Endothelial cell of umbilical vein (primary cell): ENCODE data around the gene UNC5B. TPM values are rescaled to one million over a fixed set of nuclear protein-coding genes. Genes with fewer than 3 reads are reported as not detected.
"Not testable (repeated sequence)": the region's sequence is repeated elsewhere in the genome, so short reads cannot be mapped to it uniquely, and the experiment has no call there.

ENCODE experiments used
- BruUV-seq: library from RNA; stranded (reverse); fragments of 400-500 nt; replicated peaks from 2 replicates; lab custom pipeline; 2021; lab: Mats Ljungman, UMichigan
- CTCF ChIA-PET: fragments of 300-600, 350-600 bp; sonication (Branson Sonifier 250); formaldehyde crosslinking; loops from one replicate; lab custom pipeline; 2021; ENCODE audit warnings: antibody characterized with exemption, inconsistent platforms; lab: Charles Lee
- POLR2A ChIA-PET: fragments of 300-600, 350-600 bp; sonication (Branson Sonifier 250); formaldehyde crosslinking; loops from one replicate; lab custom pipeline; 2021; ENCODE audit warnings: antibody characterized with exemption, inconsistent platforms; lab: Charles Lee
- DNase-seq: peaks from one replicate; pipeline ENCODE4 v3.0.0-alpha.2; 2011; ENCODE audit warnings: low read depth, low spot score
- FAIRE-seq: peaks from 2 replicates; lab custom pipeline; 2011; peaks lifted over from hg19 to GRCh38; lab: Jason Lieb, UNC
- H2AFZ ChIP-seq: 2 replicates; pipeline ENCODE4 v1.6.0; 2012; ENCODE audit warnings: low read depth, low read length, control low read depth, inconsistent platforms
- H3K27ac ChIP-seq: 2 replicates; pipeline ENCODE4 v1.5.1; 2011; ENCODE audit warnings: low read depth, mild to moderate bottlenecking, control low read depth, low read length, moderate library complexity; ENCODE audit not compliant: insufficient read depth
- H3K27me3 ChIP-seq, 2 experiments: 2 replicates each; pipeline versions ENCODE4 v1.6.0 to v1.6.1; 2011; ENCODE audit warnings: low read length in 2 of 2, mixed read lengths in 1 of 2; ENCODE audit not compliant: control insufficient read depth in 2 of 2, insufficient read depth in 2 of 2
- H3K36me3 ChIP-seq, 2 experiments: 2 replicates in 1 of 2; 3 replicates in 1 of 2; pipeline ENCODE4 v1.5.1; 2011; ENCODE audit warnings: low read length in 2 of 2, mild to moderate bottlenecking in 1 of 2, moderate library complexity in 1 of 2; ENCODE audit not compliant: control insufficient read depth in 2 of 2, insufficient read depth in 2 of 2; ENCODE audit errors: extremely low read depth in 1 of 2
- H3K4me1 ChIP-seq: 3 replicates; pipeline ENCODE4 v1.5.1; 2011; ENCODE audit warnings: mild to moderate bottlenecking, low read length; ENCODE audit not compliant: control insufficient read depth, insufficient read depth; ENCODE audit errors: extremely low read depth
- H3K4me2 ChIP-seq: 2 replicates; pipeline ENCODE4 v1.6.1; 2011; ENCODE audit warnings: low read length, control low read depth, mixed read lengths; ENCODE audit not compliant: insufficient read depth
- H3K4me3 ChIP-seq, 3 experiments: fragments of 200-600 bp in 1 of 3; sonication (generic), shearing (Covaris generic) in 1 of 3; replicated peaks in 1 of 3; 2 replicates each; pipeline ENCODE4 v1.5.1; 2011 to 2016; ENCODE audit warnings: control low read depth in 3 of 3, low read length in 3 of 3, mild to moderate bottlenecking in 2 of 3, inconsistent platforms in 1 of 3, low read depth in 1 of 3, moderate library complexity in 1 of 3; ENCODE audit not compliant: insufficient read depth in 1 of 3
- H3K79me2 ChIP-seq: 2 replicates; pipeline ENCODE4 v1.6.0; 2012; ENCODE audit warnings: low read length, inconsistent platforms; ENCODE audit not compliant: control insufficient read depth, insufficient read depth
- H3K9ac ChIP-seq: replicated peaks from 2 replicates; pipeline ENCODE3; 2011; ENCODE audit warnings: low read length, control low read depth; ENCODE audit not compliant: insufficient read depth; ENCODE audit errors: extremely low read depth
- H3K9me1 ChIP-seq: replicated peaks from 3 replicates; pipeline ENCODE4 v1.6.0; 2011; ENCODE audit warnings: mild to moderate bottlenecking, low read length; ENCODE audit not compliant: control insufficient read depth, insufficient read depth; ENCODE audit errors: extremely low read depth
- H3K9me3 ChIP-seq: replicated peaks from 2 replicates; pipeline ENCODE4 v1.5.1; 2012; ENCODE audit warnings: low read length, inconsistent platforms; ENCODE audit not compliant: control insufficient read depth, insufficient read depth
- H4K20me1 ChIP-seq: replicated peaks from 2 replicates; pipeline ENCODE3; 2011; ENCODE audit warnings: mild to moderate bottlenecking, low read length; ENCODE audit not compliant: control insufficient read depth, insufficient read depth; ENCODE audit errors: extremely low read depth
- EZH2 ChIP-seq: IDR thresholded peaks from 2 replicates; pipeline ENCODE4 v1.6.1; 2012; ENCODE audit warnings: borderline replicate concordance, low read depth, mild to moderate bottlenecking, moderate library complexity, low read length, inconsistent platforms; ENCODE audit not compliant: severe bottlenecking
- FOS ChIP-seq: IDR thresholded peaks from 2 replicates; pipeline ENCODE4 v1.6.1; 2011; ENCODE audit warnings: mild to moderate bottlenecking, low read length, moderate library complexity, borderline replicate concordance; ENCODE audit not compliant: insufficient read depth
- GATA2 ChIP-seq: IDR thresholded peaks from 2 replicates; pipeline ENCODE4 v1.7.0; 2011; ENCODE audit warnings: low read depth, mild to moderate bottlenecking, moderate library complexity, mixed read lengths, low read length; ENCODE audit not compliant: insufficient read length, insufficient read depth
- JUN ChIP-seq: IDR thresholded peaks from 2 replicates; pipeline ENCODE4 v1.6.1; 2011; ENCODE audit warnings: borderline replicate concordance, low read depth; ENCODE audit not compliant: insufficient read length, insufficient read depth
- MYC ChIP-seq: IDR thresholded peaks from one replicate; pipeline ENCODE4 v1.6.1; 2011; ENCODE audit warnings: mild to moderate bottlenecking, low read depth, low read length
- POLR2A ChIP-seq: IDR thresholded peaks from 2 replicates; pipeline ENCODE4 v1.6.1; 2012; ENCODE audit warnings: low read depth, mild to moderate bottlenecking, control low read depth, low read length
- POLR2AphosphoS5 ChIP-seq: IDR thresholded peaks from 2 replicates; pipeline ENCODE4 v1.6.1; 2012; ENCODE audit warnings: low read depth, mild to moderate bottlenecking, control low read depth, low read length, moderate library complexity; ENCODE audit not compliant: insufficient read depth
- dilution Hi-C: fragments of 300-500 bp; cut with MboI; formaldehyde crosslinking; loops from one replicate; pipeline ENCODE4 v1.15.0; 2019; ENCODE audit warnings: low sequenced_read_pairs; ENCODE audit not compliant: extremely low pct_ligation_motif_present
- intact Hi-C: fragments of 100-400 bp; cut with micrococcal nuclease; formaldehyde crosslinking; loops from one replicate; pipeline ENCODE4 v1.10.0; 2022
- polyA plus RNA-seq, 4 experiments: library from polyadenylated mRNA; depleted of rRNA in 3 of 4; stranded (reverse) in 3 of 4; unstranded in 1 of 4; fragments of >200 nt; gene quantifications; 2 replicates each; pipeline versions ENCODE4 v1.2.1 to v1.2.3, GENCODE V29; 2011 to 2012; ENCODE audit warnings: missing spikeins in 1 of 4
- total RNA-seq: library from RNA; stranded (reverse); gene quantifications from 2 replicates; pipeline ENCODE4 v1.2.3, GENCODE V29; 2021
- TF ChIP-seq, protein P1 (sequence below), 2 donors: IDR thresholded peaks; 1 replicate in 1 of 2; 2 replicates in 1 of 2; pipeline ENCODE4 v1.5.1; 2011; ENCODE audit warnings: low read length in 2 of 2, mild to moderate bottlenecking in 2 of 2, moderate library complexity in 2 of 2, control low read depth in 1 of 2, inconsistent platforms in 1 of 2, low read depth in 1 of 2; ENCODE audit not compliant: insufficient read depth in 1 of 2; ENCODE audit errors: extremely low read depth in 1 of 2

UNC5B gene
- total and polyA plus RNA-seq, 2 donors (not counting 3 experiments of a cell fraction or from before 2014, with no cell fraction given): 0.39 to 2.5 TPM

GRCh38 chr10:71272056-71272771 lies 59.8 kb downstream of the UNC5B start:
- FAIRE-seq (peak; percentile 97), DNase-seq (peak; percentile 80)
- dilution Hi-C loops: no loop called here
- peak overlapping the region; percentile 60 for H2AFZ ChIP-seq
- BruUV-seq: TSS peak; percentile 67
- H3K4me3 ChIP-seq: no peak overlapping the region
- peak overlapping the region; percentile 82 for H3K27ac ChIP-seq
- H3K9ac ChIP-seq: peak overlapping the region; percentile 63
- TF ChIP-seq POLR2A (no peak), JUN (peak; percentile 47), EZH2 (no peak), MYC (no peak), POLR2AphosphoS5 (peak; percentile 60), FOS (peak; percentile 81), GATA2 (no peak)
- TF ChIP-seq, protein P1, sequence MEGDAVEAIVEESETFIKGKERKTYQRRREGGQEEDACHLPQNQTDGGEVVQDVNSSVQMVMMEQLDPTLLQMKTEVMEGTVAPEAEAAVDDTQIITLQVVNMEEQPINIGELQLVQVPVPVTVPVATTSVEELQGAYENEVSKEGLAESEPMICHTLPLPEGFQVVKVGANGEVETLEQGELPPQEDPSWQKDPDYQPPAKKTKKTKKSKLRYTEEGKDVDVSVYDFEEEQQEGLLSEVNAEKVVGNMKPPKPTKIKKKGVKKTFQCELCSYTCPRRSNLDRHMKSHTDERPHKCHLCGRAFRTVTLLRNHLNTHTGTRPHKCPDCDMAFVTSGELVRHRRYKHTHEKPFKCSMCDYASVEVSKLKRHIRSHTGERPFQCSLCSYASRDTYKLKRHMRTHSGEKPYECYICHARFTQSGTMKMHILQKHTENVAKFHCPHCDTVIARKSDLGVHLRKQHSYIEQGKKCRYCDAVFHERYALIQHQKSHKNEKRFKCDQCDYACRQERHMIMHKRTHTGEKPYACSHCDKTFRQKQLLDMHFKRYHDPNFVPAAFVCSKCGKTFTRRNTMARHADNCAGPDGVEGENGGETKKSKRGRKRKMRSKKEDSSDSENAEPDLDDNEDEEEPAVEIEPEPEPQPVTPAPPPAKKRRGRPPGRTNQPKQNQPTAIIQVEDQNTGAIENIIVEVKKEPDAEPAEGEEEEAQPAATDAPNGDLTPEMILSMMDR (IDR thresholded peaks at IDR 0.05; ENCODE audit: extremely low read depth in 1 of 2, insufficient read depth in 1 of 2, low read depth in 1 of 2, low read length in 2 of 2): no peak
- no peaks in the 10 kb centered on the region for H4K20me1 ChIP-seq
- ChIA-PET POLR2A (no interaction called here), CTCF (interaction anchor here (0.8 to 4.4 kb wide), 7 partner anchors 11 to 369 kb away, joined by 3 to 97 read pairs (median 5); no protein-coding TSS in a partner anchor)
- no peaks in the 10 kb centered on the region for H3K9me1 ChIP-seq
- intact Hi-C loops: loop anchor here (1.0 to 5.0 kb wide), 3 partner anchors 60 to 369 kb away; partner anchors contain the start of gene UNC5B
- H3K9me3 ChIP-seq: no peaks in the 10 kb centered on the region
- H3K4me2 ChIP-seq: no peak overlapping the region
- no peaks in the 10 kb centered on the region for H3K36me3 ChIP-seq
- peaks cover 19% of the 10 kb centered on the region for H3K4me1 ChIP-seq
- no peaks in the 10 kb centered on the region for H3K79me2 ChIP-seq
- H3K27me3 ChIP-seq: no peaks in the 10 kb centered on the region

DNA sequence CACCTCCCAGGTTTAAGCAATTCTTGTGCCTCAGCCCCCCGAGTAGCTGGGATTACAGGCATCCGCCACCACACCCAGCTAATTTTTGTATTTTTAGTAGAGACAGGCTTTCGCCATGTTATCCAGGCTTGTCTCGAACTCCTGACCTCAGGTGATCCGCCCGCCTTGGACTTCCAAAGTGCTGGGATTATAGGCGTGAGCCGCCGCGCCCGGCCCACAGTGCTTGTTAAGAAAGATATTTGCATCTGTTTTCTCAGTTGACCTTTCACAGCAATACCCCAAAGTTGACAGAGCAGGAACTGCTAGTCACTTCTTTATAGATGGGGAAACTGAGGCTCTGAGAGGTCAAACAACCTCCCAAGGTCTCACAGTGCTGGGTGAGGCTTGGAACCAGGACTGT lies 60.6 kb downstream of the UNC5B start:
- CTCF ChIA-PET: interaction anchor here (0.8 to 4.4 kb wide), 5 partner anchors 12 to 370 kb away, joined by 3 to 21 read pairs (median 3); no protein-coding TSS in a partner anchor
- H3K9ac ChIP-seq, POLR2A ChIA-PET, H2AFZ ChIP-seq, H3K79me2 ChIP-seq, H3K4me2 ChIP-seq, DNase-seq, H3K9me3 ChIP-seq, H3K27me3 ChIP-seq, H4K20me1 ChIP-seq, H3K4me3 ChIP-seq, BruUV-seq, FAIRE-seq, H3K27ac ChIP-seq, H3K36me3 ChIP-seq, H3K9me1 ChIP-seq, dilution Hi-C loops: not testable (repeated sequence)
- H3K4me1 ChIP-seq: peaks cover 19% of the 10 kb centered on the region
- intact Hi-C loops: loop anchor here (1.0 to 5.0 kb wide), 3 partner anchors 61 to 370 kb away; partner anchors contain the start of gene UNC5B
